Tibial nerve (tissue), 4 donors: Measurements from ENCODE around the gene CDKN2AIPNL. TPM values are rescaled to one million over a fixed set of nuclear protein-coding genes. Genes with fewer than 3 reads are reported as not detected.
"Not testable (repeated sequence)": the region's sequence is repeated elsewhere in the genome, so short reads cannot be mapped to it uniquely, and the experiment has no call there.

Experiments used
- DNase-seq, 2 donors: peaks; one replicate each; pipeline ENCODE4 v3.0.0-alpha.2; 2019; ENCODE audit warnings: low spot score in 2 of 2
- H3K27ac ChIP-seq, 4 donors: fragments of 200-600 bp; sonication (generic) in 3 of 4; one replicate each; pipeline ENCODE4 v1.5.1; 2017 to 2019; ENCODE audit warnings: mild to moderate bottlenecking in 1 of 4
- H3K27me3 ChIP-seq, 2 donors: fragments of 200-600 bp; sonication (generic) in 1 of 2; one replicate each; pipeline versions ENCODE4 v1.5.1 to v1.6.0; 2017 to 2019
- H3K36me3 ChIP-seq, 3 donors: fragments of 200-600 bp; sonication (generic); one replicate each; pipeline ENCODE4 v1.5.1; 2018 to 2019
- H3K4me1 ChIP-seq, 4 donors: fragments of 200-600 bp; sonication (generic) in 3 of 4; one replicate each; pipeline ENCODE4 v1.5.1; 2017 to 2019
- H3K4me3 ChIP-seq, 4 donors: fragments of 200-600 bp; sonication (generic) in 3 of 4; one replicate each; pipeline ENCODE4 v1.5.1; 2017 to 2019; ENCODE audit warnings: mild to moderate bottlenecking in 1 of 4, moderate library complexity in 1 of 4
- H3K9me3 ChIP-seq, 4 donors: fragments of 200-600 bp; sonication (generic) in 3 of 4; one replicate each; pipeline ENCODE4 v1.5.1; 2017 to 2019
- CTCF ChIP-seq, 5 experiments: fragments of 200-600 bp in 3 of 5; fragments of 450-650 bp in 2 of 5; sonication (generic) in 3 of 5; IDR thresholded peaks; one replicate each; pipeline ENCODE4 v1.5.1; 2016 to 2019; ENCODE audit warnings: antibody characterized with exemption in 5 of 5, mild to moderate bottlenecking in 3 of 5, moderate library complexity in 2 of 5
- EP300 ChIP-seq, 2 donors: sonication (generic); formaldehyde crosslinking; IDR thresholded peaks; one replicate each; pipeline ENCODE4 v1.6.1; 2017; ENCODE audit warnings: antibody characterized with exemption in 2 of 2, mild to moderate bottlenecking in 1 of 2
- POLR2A ChIP-seq, 2 donors: fragments of 450-650 bp; IDR thresholded peaks; one replicate each; pipeline ENCODE4 v1.6.1; 2017; ENCODE audit warnings: antibody characterized with exemption in 2 of 2, mild to moderate bottlenecking in 2 of 2, moderate library complexity in 2 of 2
- WGBS, 2 donors: methylation state at CpG; one replicate each; pipeline ENCODE4 v1.1.5; 2018; 5-methylcytosine and 5-hydroxymethylcytosine counted together
- total RNA-seq, 4 donors: library from RNA; depleted of rRNA; stranded (reverse); fragments of >200 nt; gene quantifications; one replicate each; pipeline ENCODE4 v1.1.0, GENCODE V29; 2016

Gene CDKN2AIPNL
- total RNA-seq, 4 donors from 2014 or later, result 13.9 to 37.6 (median 18.5) TPM

- 91% methylated on average over 7 of the region's 7 CpGs for WGBS, 2 donors
- Histone ChIP-seq H3K9me3 (no peaks in the 10 kb centered on the region), H3K4me3 (no peak overlapping the region), H3K27me3 (peaks cover 0 to 3% of the 10 kb centered on the region in 2 donors), H3K36me3 (no peaks in the 10 kb centered on the region), H3K4me1 (no peaks in the 10 kb centered on the region), H3K27ac (no peak overlapping the region)
- TF ChIP-seq EP300 (IDR thresholded peaks at IDR 0.05), result no peak
- TF ChIP-seq POLR2A (IDR thresholded peaks at IDR 0.05), result no peak
- no peak for TF ChIP-seq CTCF (IDR thresholded peaks at IDR 0.05)
- no peak for DNase-seq
Measured at GRCh38 chr5:134426361-134426760, 14.7 kb upstream of the CDKN2AIPNL start.

GRCh38 chr5:134423376-134423775 is 11.7 kb upstream of the CDKN2AIPNL start:
- H3K4me1 ChIP-seq, result no peaks in the 10 kb centered on the region
- H3K4me3 ChIP-seq, result no peak overlapping the region
- 76 to 77% methylated on average over 2 of the region's 2 CpGs for WGBS, 2 donors
- no peak overlapping the region for H3K27ac ChIP-seq
- no peak for DNase-seq
- peaks cover 0 to 3% of the 10 kb centered on the region in 2 donors for H3K27me3 ChIP-seq
- no peaks in the 10 kb centered on the region for H3K36me3 ChIP-seq
- TF ChIP-seq CTCF (IDR thresholded peaks at IDR 0.05), result no peak
- no peak for TF ChIP-seq POLR2A (IDR thresholded peaks at IDR 0.05)
- TF ChIP-seq EP300 (IDR thresholded peaks at IDR 0.05), result no peak
- peaks cover 0 to 14% (median 1%) of the 10 kb centered on the region in 4 donors for H3K9me3 ChIP-seq

- DNase-seq, result no peak
- Histone ChIP-seq H3K4me1 (no peaks in the 10 kb centered on the region), H3K27ac (no peak overlapping the region), H3K36me3 (no peaks in the 10 kb centered on the region), H3K4me3 (no peak overlapping the region), H3K27me3 (peaks cover 0 to 3% of the 10 kb centered on the region in 2 donors), H3K9me3 (peaks cover 0 to 15% (median 1%) of the 10 kb centered on the region in 4 donors)
- TF ChIP-seq POLR2A (IDR thresholded peaks at IDR 0.05) (no peak), EP300 (IDR thresholded peaks at IDR 0.05) (no peak), CTCF (IDR thresholded peaks at IDR 0.05) (no peak)
- 86 to 87% methylated on average over 7 of the region's 7 CpGs for WGBS, 2 donors
Measured at GRCh38 chr5:134422791-134423365, 11.2 kb upstream of the CDKN2AIPNL start.

- 91 to 96% methylated on average over 4 of the region's 4 CpGs for WGBS, 2 donors
- not testable (repeated sequence) for H3K4me1 ChIP-seq, H3K27ac ChIP-seq, DNase-seq, H3K27me3 ChIP-seq, H3K36me3 ChIP-seq, H3K4me3 ChIP-seq
- H3K9me3 ChIP-seq, result peaks cover 0 to 15% (median 1%) of the 10 kb centered on the region in 4 donors
Measured at GRCh38 chr5:134421038-134421437, 9.4 kb upstream of the CDKN2AIPNL start.

- no peak overlapping the region for H3K4me3 ChIP-seq
- 88 to 93% methylated on average over 2 of the region's 2 CpGs for WGBS, 2 donors
Measured at GRCh38 chr5:134420343-134420742, 8.7 kb upstream of the CDKN2AIPNL start.

More at GRCh38 chr5:134420343-134420742, 8.7 kb upstream of the CDKN2AIPNL start:
- DNase-seq, result no peak
- Histone ChIP-seq H3K36me3 (no peaks in the 10 kb centered on the region), H3K27ac (no peak overlapping the region), H3K9me3 (peaks cover 0 to 15% (median 1%) of the 10 kb centered on the region in 4 donors), H3K4me1 (no peaks in the 10 kb centered on the region), H3K27me3 (no peaks in the 10 kb centered on the region)
- TF ChIP-seq CTCF (IDR thresholded peaks at IDR 0.05), result no peak
- TF ChIP-seq POLR2A (IDR thresholded peaks at IDR 0.05), result no peak
- no peak for TF ChIP-seq EP300 (IDR thresholded peaks at IDR 0.05)
